H54 (cell line): ENCODE measurements around the gene HDAC8.

Experiments used
- DNase-seq: peaks from one replicate; pipeline ENCODE4 v3.0.0; 2011; ENCODE audit warnings: low spot score, mixed read lengths; ENCODE audit not compliant: insufficient read length
- FAIRE-seq: peaks from 3 replicates; lab custom pipeline; 2011; peaks lifted over from hg19 to GRCh38; lab: Jason Lieb, UNC
- POLR2A ChIP-seq: IDR thresholded peaks from 2 replicates; pipeline ENCODE4 v1.6.1; 2011; ENCODE audit warnings: low read depth, mild to moderate bottlenecking, low read length

HDAC8 gene

DNA sequence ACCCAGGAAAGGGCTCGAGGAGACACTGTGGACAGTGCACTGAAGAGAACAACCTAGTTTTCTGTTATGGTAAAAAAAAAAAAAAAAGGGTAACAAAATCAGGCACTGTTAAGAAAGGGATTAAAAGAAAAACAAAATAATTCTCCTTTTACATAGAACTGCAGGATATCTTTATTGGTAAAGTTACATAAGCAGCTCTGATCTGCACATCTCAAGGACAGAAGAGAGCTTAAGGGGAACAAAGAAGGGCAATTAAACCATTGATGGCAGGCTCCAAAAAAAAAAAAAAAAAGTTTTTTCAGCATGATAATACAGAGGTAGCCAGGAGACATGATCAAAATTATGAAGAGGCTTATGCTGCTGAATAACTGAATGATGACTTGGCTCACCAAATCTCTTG is 85.0 kb downstream of the HDAC8 start:
- no peak for FAIRE-seq
- no peak for TF ChIP-seq POLR2A
- no peak for DNase-seq

DNA sequence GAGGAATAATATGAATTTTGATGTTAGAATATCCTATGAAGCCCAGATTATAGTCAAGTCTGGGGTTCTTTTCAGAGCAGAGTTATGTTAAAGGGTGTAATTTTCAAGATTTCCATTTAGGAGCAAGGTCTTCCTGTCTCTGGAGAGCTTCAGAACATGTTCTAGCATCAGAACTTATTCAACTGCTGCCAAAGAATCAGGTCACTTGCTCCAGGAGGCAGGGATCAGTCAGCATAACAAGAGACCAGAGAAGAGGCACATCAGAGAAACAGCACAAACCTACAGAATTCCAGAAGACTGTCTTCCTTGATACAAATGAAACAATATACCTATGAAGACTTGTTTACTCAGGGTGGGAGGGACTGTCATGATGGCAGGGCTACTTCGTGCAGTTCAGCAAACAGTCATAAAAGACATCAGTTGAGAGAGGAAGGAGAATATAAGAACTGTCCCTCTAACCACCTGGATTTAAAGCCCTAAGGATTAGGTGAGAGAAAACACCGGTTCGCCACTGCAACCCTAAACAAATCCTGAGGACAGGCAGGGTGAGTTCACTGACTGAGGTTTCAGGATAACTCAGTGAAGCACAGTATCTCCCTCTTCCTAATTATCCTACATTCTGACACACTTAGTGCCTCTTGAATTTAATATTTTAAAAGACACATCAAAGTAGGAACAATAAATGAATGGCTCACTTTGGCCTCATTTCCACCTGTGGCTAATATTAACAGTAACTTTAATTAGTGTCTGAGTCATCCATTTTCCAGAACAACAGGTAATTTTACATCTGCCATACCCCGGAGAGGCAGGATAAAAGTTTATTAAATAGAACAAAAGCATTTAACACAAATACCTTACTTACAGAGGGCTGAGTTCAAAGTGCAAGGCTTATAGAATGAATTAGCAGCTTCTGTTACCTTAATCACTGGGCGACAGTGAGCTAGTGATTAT is 93.0 kb downstream of the HDAC8 start:
- FAIRE-seq (no peak), DNase-seq (no peak)
- no peak for TF ChIP-seq POLR2A

DNA sequence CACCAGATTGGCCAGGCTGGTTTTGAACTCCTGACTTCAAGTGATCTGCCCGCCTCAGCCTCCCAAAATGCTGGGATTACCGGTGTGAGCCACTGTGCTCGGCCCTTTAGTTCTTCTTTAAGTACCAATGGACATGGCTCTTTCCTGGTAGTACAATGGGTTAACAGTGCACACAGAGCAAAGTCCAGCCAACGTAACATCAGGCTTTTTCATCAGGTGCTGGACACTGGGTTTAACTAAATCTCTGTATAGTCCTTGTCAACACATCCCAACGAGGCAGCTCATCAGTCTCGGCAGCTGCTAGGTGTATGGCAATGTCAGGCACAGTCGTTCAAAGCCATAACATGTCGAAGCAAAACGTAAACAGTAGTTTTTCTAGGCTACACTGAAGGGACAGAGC is 93.8 kb downstream of the HDAC8 start:
- no peak for TF ChIP-seq POLR2A
- no peak for DNase-seq
- no peak for FAIRE-seq

DNA sequence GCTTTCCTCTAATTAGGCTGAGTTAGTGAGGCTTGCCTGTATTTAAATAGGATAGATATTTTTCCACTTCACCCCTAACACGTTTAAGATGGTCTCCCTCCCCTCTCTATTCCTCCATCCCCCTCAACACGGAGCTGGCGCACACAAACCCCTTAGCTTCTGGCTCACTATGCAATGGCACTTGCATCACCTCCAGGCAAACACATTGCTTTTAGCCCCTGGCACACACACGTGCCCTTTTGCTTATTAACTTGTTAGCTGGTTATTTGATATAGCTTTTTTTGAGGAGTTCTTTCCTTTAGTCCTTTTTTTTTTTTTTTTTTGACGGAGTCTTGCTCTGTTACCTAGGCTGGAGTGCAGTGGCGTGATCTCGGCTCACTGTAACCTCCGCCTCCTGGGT is 94.3 kb downstream of the HDAC8 start:
- no peak for TF ChIP-seq POLR2A
- DNase-seq: no peak
- no peak for FAIRE-seq

DNA sequence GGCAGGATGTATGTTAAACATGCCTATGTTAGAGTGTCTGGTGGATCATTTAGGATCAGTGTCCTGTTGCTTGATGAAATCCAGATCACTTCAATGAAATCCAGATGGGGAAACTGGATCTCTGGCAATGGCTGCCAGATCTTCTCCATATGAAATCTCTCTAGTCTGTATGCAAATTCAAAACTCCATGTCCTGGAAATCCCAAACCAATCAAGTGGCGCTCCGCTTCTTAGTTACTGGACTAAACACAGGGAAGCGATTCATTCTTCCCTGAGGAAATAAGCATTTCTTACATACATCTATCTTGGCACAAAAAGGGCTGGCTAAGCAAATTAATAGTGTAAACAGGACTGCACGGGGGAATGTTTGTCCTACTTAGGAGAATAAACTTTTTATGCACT is 94.9 kb downstream of the HDAC8 start:
- TF ChIP-seq POLR2A: no peak
- DNase-seq (no peak), FAIRE-seq (no peak)

DNA sequence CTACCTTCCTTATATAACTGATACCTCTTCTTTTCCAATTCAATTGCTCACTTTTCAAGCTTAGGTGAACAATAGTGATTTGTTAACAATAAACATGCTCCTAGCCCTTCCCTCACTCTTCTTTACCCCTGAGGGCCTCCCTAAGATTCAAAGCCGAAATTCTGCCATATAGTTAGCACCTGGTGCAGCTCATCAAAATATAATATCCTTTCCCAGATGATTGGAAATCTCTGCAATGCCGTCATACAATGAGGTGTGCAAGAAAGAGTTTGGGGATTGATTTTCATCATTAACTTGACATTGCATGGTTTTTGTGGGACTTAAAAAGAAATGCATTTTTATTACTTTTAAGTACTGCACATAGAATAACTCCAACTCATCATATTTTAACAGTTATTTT is 95.3 kb downstream of the HDAC8 start:
- TF ChIP-seq POLR2A: no peak
- no peak for FAIRE-seq
- DNase-seq: no peak

DNA sequence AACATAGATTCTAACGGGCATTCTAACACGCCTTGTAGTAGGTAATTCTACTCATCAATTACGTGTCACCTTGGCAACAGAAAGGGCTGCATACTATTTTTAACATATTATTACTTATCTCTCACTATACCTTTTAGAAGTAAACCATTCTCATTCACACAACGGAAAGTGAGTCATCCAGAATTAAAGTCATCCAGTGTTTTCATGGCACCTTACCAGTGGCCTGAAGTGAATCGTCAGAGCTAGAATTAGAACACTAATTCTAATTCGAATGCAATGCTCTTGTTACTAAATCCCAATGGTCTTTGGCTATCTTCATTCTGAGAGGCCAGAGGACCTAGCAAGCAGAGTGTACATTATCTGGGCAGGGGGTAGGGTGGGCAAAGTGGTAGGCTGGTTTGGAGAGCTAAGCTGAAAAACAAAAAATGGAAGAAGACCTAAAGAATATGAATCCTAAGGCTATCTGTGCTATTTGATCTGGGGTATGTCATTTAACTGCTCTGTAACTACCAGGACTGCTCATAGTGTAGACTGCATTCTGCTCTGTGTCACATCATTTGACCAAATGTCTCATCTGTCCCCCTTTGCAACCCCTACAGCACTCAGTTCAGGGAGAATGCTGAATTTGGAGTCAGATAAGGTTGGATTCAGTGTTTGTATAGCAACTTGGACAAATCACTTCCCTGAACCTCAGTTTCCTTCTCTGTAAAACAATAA is 96.5 kb downstream of the HDAC8 start:
- FAIRE-seq (no peak), DNase-seq (no peak)
- TF ChIP-seq POLR2A: no peak

DNA sequence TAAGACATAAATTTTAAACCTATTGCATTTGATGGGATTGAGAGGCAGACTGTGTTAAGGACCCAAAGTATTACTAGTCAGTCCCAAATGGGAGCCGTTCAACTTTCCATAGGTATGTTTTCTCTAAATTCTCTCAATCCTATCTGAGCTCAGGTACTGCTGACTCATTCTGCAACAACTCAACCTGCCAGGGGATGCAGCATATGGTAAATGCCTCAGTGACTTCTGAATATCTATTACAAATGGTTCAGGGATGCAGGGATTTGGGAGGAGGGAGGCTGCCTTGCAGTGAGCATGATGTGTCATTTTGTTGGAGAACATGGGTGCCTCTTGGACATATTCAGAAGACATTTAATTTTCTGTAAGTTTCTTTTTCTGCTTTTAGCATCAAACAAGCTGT is 97.3 kb downstream of the HDAC8 start:
- FAIRE-seq: no peak
- no peak for TF ChIP-seq POLR2A
- no peak for DNase-seq

DNA sequence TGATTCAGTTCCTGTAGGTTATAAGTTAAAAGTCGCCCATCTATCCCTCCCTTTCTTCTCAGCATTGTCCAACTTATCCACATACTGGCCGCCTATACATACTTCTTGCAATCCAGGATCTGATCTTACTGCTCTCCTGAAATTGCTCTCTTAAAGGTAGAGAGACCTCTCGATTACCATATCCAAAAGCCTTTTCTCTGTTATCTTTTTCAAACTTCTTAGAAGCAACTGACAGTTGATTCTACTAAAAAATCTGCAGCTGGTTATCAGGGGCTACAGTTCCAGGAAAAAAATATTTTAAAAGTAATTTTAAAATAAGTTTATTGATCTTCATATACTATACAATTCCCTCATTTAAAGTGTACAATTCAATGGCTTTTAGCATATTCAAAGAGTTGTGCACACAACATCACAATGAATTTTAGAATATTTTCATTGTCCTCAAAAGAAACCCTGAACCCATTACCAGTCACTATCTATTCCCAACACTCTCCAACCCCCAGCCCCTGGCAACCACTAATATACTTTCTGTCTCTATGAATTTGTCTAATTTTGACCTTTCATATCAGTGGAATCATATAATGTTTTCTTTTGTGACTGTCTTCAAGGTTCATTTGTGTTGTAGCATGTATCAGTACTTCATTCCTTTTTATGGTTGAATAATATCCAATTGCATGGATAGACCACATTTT is 102.0 kb downstream of the HDAC8 start:
- DNase-seq (no peak), FAIRE-seq (no peak)
- no peak for TF ChIP-seq POLR2A

DNA sequence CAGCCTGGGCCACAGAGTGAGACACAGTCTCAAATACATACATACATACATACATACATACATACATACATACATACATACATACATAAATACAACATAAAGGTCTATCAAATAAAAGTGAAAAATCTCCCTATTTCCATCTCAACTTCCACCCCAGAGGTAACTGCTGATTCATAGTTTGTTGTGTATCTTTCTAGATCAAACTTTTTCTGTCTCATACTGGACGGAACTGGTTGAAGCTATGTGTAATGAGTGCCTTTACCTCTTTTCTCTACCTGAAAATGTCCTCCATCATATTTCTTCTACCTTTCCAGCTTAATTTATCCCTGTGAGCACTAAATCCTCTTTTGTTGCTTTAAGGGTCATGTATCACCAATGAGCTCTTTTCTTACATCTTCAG is 102.5 kb downstream of the HDAC8 start:
- no peak for TF ChIP-seq POLR2A
- DNase-seq: no peak
- no peak for FAIRE-seq

DNA sequence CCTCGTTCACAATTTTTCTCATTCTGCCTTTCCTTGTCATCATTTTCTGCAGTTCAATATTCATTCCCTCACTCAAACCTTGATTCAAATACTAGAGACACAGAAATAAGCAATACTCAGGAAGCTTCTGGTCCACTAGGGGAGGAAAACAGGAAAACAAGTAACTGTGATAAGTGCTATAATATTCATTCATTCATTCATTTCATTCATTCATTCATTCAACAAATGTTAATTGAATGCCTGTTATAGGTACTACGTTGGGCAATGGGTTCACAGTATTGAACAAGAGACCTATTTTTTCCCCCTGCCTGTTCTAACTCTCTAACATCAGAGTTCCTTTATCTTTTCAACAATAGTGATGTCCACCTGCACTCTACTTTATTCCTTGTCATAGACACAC is 104.0 kb downstream of the HDAC8 start:
- no peak for TF ChIP-seq POLR2A
- no peak for DNase-seq
- FAIRE-seq: no peak

DNA sequence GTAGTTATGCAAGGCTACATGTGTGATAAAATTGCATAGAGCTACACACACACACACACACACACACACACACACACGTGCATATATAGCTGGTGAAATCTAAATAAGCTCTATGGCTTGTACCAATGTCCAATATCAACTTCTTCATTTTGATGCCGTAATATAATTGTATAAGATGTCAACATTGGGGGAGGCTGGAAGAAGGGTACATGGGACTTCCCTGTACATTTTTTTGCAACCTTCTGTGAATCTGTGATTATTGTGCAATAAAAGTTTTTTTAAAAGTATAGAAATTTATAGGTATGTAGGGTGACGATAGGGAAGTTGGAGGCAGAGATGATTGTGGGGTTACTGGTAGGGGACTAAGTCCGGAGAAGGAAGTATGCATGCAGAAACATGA is 105.5 kb downstream of the HDAC8 start:
- FAIRE-seq (no peak), DNase-seq (no peak)
- no peak for TF ChIP-seq POLR2A

DNA sequence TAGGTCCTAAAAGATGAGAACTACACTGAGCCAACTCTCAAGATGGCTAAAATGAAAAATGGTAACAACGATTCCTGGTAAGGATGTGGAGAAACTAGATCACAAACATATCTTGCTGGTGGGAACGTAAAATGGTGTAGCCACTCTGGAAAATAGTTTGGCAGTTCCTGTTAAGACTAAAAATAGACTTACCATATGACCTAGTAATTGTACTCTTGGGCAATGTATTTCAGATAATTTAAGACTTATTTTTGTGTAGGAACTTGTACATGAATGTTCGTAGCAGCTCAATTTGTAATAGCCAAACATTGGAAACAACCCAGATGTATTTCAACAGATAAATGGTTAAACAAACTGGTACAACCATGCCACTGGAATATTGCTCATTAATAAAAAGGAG is 106.2 kb downstream of the HDAC8 start:
- TF ChIP-seq POLR2A: no peak
- DNase-seq: no peak
- FAIRE-seq: no peak

DNA sequence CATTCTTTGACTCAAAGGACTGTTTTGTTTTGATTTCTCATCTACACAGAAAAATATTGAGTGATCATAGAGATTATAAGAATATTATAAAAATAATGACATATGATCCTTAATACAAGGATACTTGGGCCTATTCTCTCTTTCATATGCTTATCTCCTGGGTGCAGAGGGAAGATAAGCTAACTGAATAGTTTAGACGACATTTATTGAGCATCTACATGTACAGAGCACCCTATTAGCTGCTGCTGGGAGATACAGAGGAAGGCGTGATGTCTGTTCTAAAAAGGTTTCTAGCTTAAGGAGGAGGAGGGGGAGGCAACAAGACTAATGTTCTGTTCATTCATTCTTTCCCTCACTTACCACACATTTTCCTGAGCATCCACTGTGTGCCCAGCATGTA is 106.8 kb downstream of the HDAC8 start:
- TF ChIP-seq POLR2A: no peak
- FAIRE-seq (no peak), DNase-seq (no peak)
